GM18951 (cell line): ENCODE data around the gene GLB1L.
"Not testable (repeated sequence)": the region's sequence is repeated elsewhere in the genome, so short reads cannot be mapped to it uniquely, and the experiment has no call there.

Source experiments
- POLR2A ChIP-seq: IDR thresholded peaks from 4 replicates; pipeline ENCODE4 v1.6.1; 2011; ENCODE audit warnings: mild to moderate bottlenecking; ENCODE audit not compliant: insufficient read length, insufficient read depth; ENCODE audit errors: extremely low read depth
- in situ Hi-C: fragments of 300-500 bp; cut with MboI; formaldehyde crosslinking; loops from one replicate; pipeline ENCODE4 v1.12.0; 2022; ENCODE audit warnings: low sequenced_read_pairs, mixed read lengths, inconsistent platforms; ENCODE audit not compliant: unreplicated experiment

GLB1L gene

GRCh38 chr2:219209236-219210195, 35.7 kb downstream of the GLB1L start:
- in situ Hi-C loops = loop anchor here (5.0 kb wide), 1 partner anchor 47 kb away; the partner anchor contains the start of gene NHEJ1
- TF ChIP-seq POLR2A = no peak

GRCh38 chr2:219207884-219208740, 37.1 kb downstream of the GLB1L start:
- in situ Hi-C loops = no loop called here
- TF ChIP-seq POLR2A = no peak

GRCh38 chr2:219207134-219207883, 37.9 kb downstream of the GLB1L start:
- in situ Hi-C loops = no loop called here
- TF ChIP-seq POLR2A = peak; percentile 16

- in situ Hi-C loops = no loop called here
Measured at GRCh38 chr2:219206328-219207133, 38.7 kb downstream of the GLB1L start, which contains the start of gene ZFAND2B. ZFAND2B (plus strand) TSS chr2:219206782; CDS start chr2:219206988, 206 bp downstream.

GRCh38 chr2:219205981-219206327, 39.3 kb downstream of the GLB1L start:
- in situ Hi-C loops = no loop called here
- no peak for TF ChIP-seq POLR2A

More at GRCh38 chr2:219206328-219207133, 38.7 kb downstream of the GLB1L start, which contains the start of gene ZFAND2B:
- TF ChIP-seq POLR2A = peak; percentile 99

GRCh38 chr2:219205165-219205538, 40.1 kb downstream of the GLB1L start:
- no peak for TF ChIP-seq POLR2A
- in situ Hi-C loops = no loop called here

- TF ChIP-seq POLR2A = no peak
- in situ Hi-C loops = no loop called here
Measured at GRCh38 chr2:219204425-219205164, 40.6 kb downstream of the GLB1L start.

- in situ Hi-C loops = not testable (repeated sequence)
Measured at GRCh38 chr2:219201331-219201730, 43.9 kb downstream of the GLB1L start.

GRCh38 chr2:219200502-219201326, 44.5 kb downstream of the GLB1L start:
- in situ Hi-C loops = not testable (repeated sequence)

- in situ Hi-C loops = no loop called here
- TF ChIP-seq POLR2A = no peak
Measured at GRCh38 chr2:219199470-219200211, 45.6 kb downstream of the GLB1L start.
